ENCODE measurements around the gene IER5.
"Not testable (repeated sequence)": the region's sequence is repeated elsewhere in the genome, so short reads cannot be mapped to it uniquely, and the experiment has no call there.

IER5 gene

GRCh38 chr1:181110013-181110412 lies 21.5 kb downstream of the IER5 start:
- no peak overlapping the region for H3K4me3 ChIP-seq (ENCODE audit: low read depth, low read length)
- no peak for DNase-seq (ENCODE audit: low read depth)

- H3K4me3 ChIP-seq (ENCODE audit: low read depth, low read length): no peak overlapping the region
- no peak for DNase-seq (ENCODE audit: low read depth)
Observed at GRCh38 chr1:181111559-181111958, 23.1 kb downstream of the IER5 start.

GRCh38 chr1:181112071-181112929 lies 23.8 kb downstream of the IER5 start:
- H3K4me3 ChIP-seq (ENCODE audit: low read depth, low read length): no peak overlapping the region
- peak; percentile 99 for DNase-seq (ENCODE audit: low read depth)

- H3K4me3 ChIP-seq (ENCODE audit: low read depth, low read length): no peak overlapping the region
- DNase-seq (ENCODE audit: low read depth): no peak
Observed at GRCh38 chr1:181113059-181113641, 24.6 kb downstream of the IER5 start.

- no peak for DNase-seq (ENCODE audit: low read depth)
- no peak overlapping the region for H3K4me3 ChIP-seq (ENCODE audit: low read depth, low read length)
Observed at GRCh38 chr1:181114574-181115367, 26.3 kb downstream of the IER5 start.

- no peak overlapping the region for H3K4me3 ChIP-seq (ENCODE audit: low read depth, low read length)
- no peak for DNase-seq (ENCODE audit: low read depth)
Observed at GRCh38 chr1:181115368-181115684, 26.8 kb downstream of the IER5 start.

- H3K4me3 ChIP-seq (ENCODE audit: low read depth, low read length); DNase-seq (ENCODE audit: low read depth): not testable (repeated sequence)
Observed at GRCh38 chr1:181115971-181116370, 27.5 kb downstream of the IER5 start.

GRCh38 chr1:181116819-181117390 lies 28.4 kb downstream of the IER5 start:
- no peak overlapping the region for H3K4me3 ChIP-seq (ENCODE audit: low read depth, low read length)
- DNase-seq (ENCODE audit: low read depth): no peak

GRCh38 chr1:181117648-181118449 lies 29.3 kb downstream of the IER5 start:
- no peak for DNase-seq (ENCODE audit: low read depth)
- H3K4me3 ChIP-seq (ENCODE audit: low read depth, low read length): no peak overlapping the region

- H3K4me3 ChIP-seq (ENCODE audit: low read depth, low read length): no peak overlapping the region
- no peak for DNase-seq (ENCODE audit: low read depth)
Observed at GRCh38 chr1:181119093-181119989, 30.8 kb downstream of the IER5 start.

GRCh38 chr1:181120924-181121323 lies 32.4 kb downstream of the IER5 start:
- no peak overlapping the region for H3K4me3 ChIP-seq (ENCODE audit: low read depth, low read length)
- DNase-seq (ENCODE audit: low read depth): no peak

- no peak for DNase-seq (ENCODE audit: low read depth)
- H3K4me3 ChIP-seq (ENCODE audit: low read depth, low read length): no peak overlapping the region
Observed at GRCh38 chr1:181121498-181121897, 33.0 kb downstream of the IER5 start.

GRCh38 chr1:181122222-181122621 lies 33.7 kb downstream of the IER5 start:
- no peak overlapping the region for H3K4me3 ChIP-seq (ENCODE audit: low read depth, low read length)
- no peak for DNase-seq (ENCODE audit: low read depth)

GRCh38 chr1:181123173-181123572 lies 34.7 kb downstream of the IER5 start:
- H3K4me3 ChIP-seq (ENCODE audit: low read depth, low read length): no peak overlapping the region
- no peak for DNase-seq (ENCODE audit: low read depth)

GRCh38 chr1:181124291-181124751 lies 35.8 kb downstream of the IER5 start:
- DNase-seq (ENCODE audit: low read depth): no peak
- H3K4me3 ChIP-seq (ENCODE audit: low read depth, low read length): no peak overlapping the region

GRCh38 chr1:181126289-181126688 lies 37.8 kb downstream of the IER5 start:
- no peak overlapping the region for H3K4me3 ChIP-seq (ENCODE audit: low read depth, low read length)
- no peak for DNase-seq (ENCODE audit: low read depth)

GRCh38 chr1:181126871-181127587 lies 38.5 kb downstream of the IER5 start:
- DNase-seq (ENCODE audit: low read depth): no peak
- H3K4me3 ChIP-seq (ENCODE audit: low read depth, low read length): no peak overlapping the region

Measured in skeletal muscle cell (primary cell).